ENCODE results near the gene TMEM209.

TMEM209 gene

GRCh38 chr7:130179631-130180030, 25.6 kb downstream of the TMEM209 start:
- H3K4me3 ChIP-seq (ENCODE audit: low read length): no peak overlapping the region
- no peaks in the 10 kb centered on the region for H3K9me3 ChIP-seq (ENCODE audit: low read length)
- H3K27me3 ChIP-seq (ENCODE audit: insufficient read depth, low read length): no peaks in the 10 kb centered on the region
- peaks cover 67% of the 10 kb centered on the region for H3K36me3 ChIP-seq (ENCODE audit: insufficient read depth, low read length)
- peaks cover 8% of the 10 kb centered on the region for H3K4me1 ChIP-seq (ENCODE audit: insufficient read depth, low read length)
- no peak overlapping the region for H2AFZ ChIP-seq (ENCODE audit: low read depth, low read length)

DNA sequence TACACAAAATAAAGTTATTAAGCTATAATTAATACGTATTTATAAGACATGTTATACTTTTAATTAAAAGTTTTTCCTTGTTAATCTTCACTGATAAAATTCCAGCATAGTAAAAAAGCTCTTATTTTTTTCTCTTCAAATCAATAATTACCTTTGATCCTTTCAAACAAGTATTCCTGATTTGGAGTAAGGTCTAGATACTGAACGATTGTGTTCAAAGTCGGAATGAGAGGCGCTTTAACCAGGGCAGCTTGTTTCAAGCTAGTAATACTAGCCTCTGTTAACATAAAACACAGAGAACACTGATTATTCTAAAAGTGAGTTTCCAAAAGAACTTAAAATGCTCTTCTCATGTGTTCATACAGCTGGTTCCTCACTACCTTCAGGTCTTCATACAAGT, 27.0 kb downstream of the TMEM209 start:
- Histone ChIP-seq H3K4me3 (ENCODE audit: low read length) (no peak overlapping the region), H3K4me1 (ENCODE audit: insufficient read depth, low read length) (peaks cover 20% of the 10 kb centered on the region), H2AFZ (ENCODE audit: low read depth, low read length) (no peak overlapping the region), H3K36me3 (ENCODE audit: insufficient read depth, low read length) (peaks cover 63% of the 10 kb centered on the region), H3K9me3 (ENCODE audit: low read length) (no peaks in the 10 kb centered on the region), H3K27me3 (ENCODE audit: insufficient read depth, low read length) (no peaks in the 10 kb centered on the region)

- Histone ChIP-seq H3K4me3 (ENCODE audit: low read length) (no peak overlapping the region), H3K36me3 (ENCODE audit: insufficient read depth, low read length) (peaks cover 66% of the 10 kb centered on the region), H3K4me1 (ENCODE audit: insufficient read depth, low read length) (peaks cover 20% of the 10 kb centered on the region), H3K9me3 (ENCODE audit: low read length) (no peaks in the 10 kb centered on the region), H2AFZ (ENCODE audit: low read depth, low read length) (no peak overlapping the region), H3K27me3 (ENCODE audit: insufficient read depth, low read length) (no peaks in the 10 kb centered on the region)
Measured at GRCh38 chr7:130174237-130174959, 30.8 kb downstream of the TMEM209 start.

GRCh38 chr7:130162196-130162595, 43.0 kb downstream of the TMEM209 start:
- H3K36me3 ChIP-seq (ENCODE audit: insufficient read depth, low read length): peaks cover 70% of the 10 kb centered on the region

GRCh38 chr7:130160455-130160854, 44.8 kb downstream of the TMEM209 start:
- Histone ChIP-seq H3K4me1 (ENCODE audit: insufficient read depth, low read length) (no peaks in the 10 kb centered on the region), H3K27me3 (ENCODE audit: insufficient read depth, low read length) (no peaks in the 10 kb centered on the region), H3K4me3 (ENCODE audit: low read length) (no peak overlapping the region), H3K36me3 (ENCODE audit: insufficient read depth, low read length) (peaks cover 58% of the 10 kb centered on the region), H2AFZ (ENCODE audit: low read depth, low read length) (no peak overlapping the region), H3K9me3 (ENCODE audit: low read length) (peaks cover 8% of the 10 kb centered on the region)

More at GRCh38 chr7:130162196-130162595, 43.0 kb downstream of the TMEM209 start:
- H3K4me3 ChIP-seq (ENCODE audit: low read length): no peak overlapping the region
- no peaks in the 10 kb centered on the region for H3K27me3 ChIP-seq (ENCODE audit: insufficient read depth, low read length)
- H3K9me3 ChIP-seq (ENCODE audit: low read length): peaks cover 4% of the 10 kb centered on the region
- H2AFZ ChIP-seq (ENCODE audit: low read depth, low read length): no peak overlapping the region
- H3K4me1 ChIP-seq (ENCODE audit: insufficient read depth, low read length): no peaks in the 10 kb centered on the region

DNA sequence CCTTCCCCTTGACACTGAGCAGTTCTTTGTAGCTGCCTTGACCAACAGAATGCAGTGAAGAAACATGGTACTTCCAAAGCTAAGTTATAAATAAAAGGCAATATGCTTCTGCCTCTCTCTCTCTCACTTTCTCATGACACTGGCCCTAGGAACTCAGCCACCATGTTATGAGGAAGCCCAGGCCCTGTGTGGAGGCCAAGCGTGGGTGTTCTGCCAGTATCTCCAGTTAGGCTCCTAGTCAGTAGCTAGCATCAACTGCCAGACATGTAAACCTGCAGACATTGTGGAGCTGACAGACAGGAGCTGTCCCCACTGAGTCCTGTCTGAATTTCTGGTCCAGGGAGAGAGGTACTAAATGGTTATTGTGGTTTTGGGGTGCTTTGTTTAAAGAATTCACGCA, 45.2 kb downstream of the TMEM209 start:
- no peak overlapping the region for H3K4me3 ChIP-seq (ENCODE audit: low read length)
- H3K36me3 ChIP-seq (ENCODE audit: insufficient read depth, low read length): peaks cover 54% of the 10 kb centered on the region
- peaks cover 8% of the 10 kb centered on the region for H3K9me3 ChIP-seq (ENCODE audit: low read length)
- no peaks in the 10 kb centered on the region for H3K27me3 ChIP-seq (ENCODE audit: insufficient read depth, low read length)
- no peak overlapping the region for H2AFZ ChIP-seq (ENCODE audit: low read depth, low read length)
- H3K4me1 ChIP-seq (ENCODE audit: insufficient read depth, low read length): no peaks in the 10 kb centered on the region

GRCh38 chr7:130157700-130158099, 47.5 kb downstream of the TMEM209 start:
- peaks cover 34% of the 10 kb centered on the region for H3K36me3 ChIP-seq (ENCODE audit: insufficient read depth, low read length)
- H3K27me3 ChIP-seq (ENCODE audit: insufficient read depth, low read length): no peaks in the 10 kb centered on the region
- no peak overlapping the region for H3K4me3 ChIP-seq (ENCODE audit: low read length)
- H3K4me1 ChIP-seq (ENCODE audit: insufficient read depth, low read length): no peaks in the 10 kb centered on the region
- H2AFZ ChIP-seq (ENCODE audit: low read depth, low read length): no peak overlapping the region
- H3K9me3 ChIP-seq (ENCODE audit: low read length): peaks cover 8% of the 10 kb centered on the region

DNA sequence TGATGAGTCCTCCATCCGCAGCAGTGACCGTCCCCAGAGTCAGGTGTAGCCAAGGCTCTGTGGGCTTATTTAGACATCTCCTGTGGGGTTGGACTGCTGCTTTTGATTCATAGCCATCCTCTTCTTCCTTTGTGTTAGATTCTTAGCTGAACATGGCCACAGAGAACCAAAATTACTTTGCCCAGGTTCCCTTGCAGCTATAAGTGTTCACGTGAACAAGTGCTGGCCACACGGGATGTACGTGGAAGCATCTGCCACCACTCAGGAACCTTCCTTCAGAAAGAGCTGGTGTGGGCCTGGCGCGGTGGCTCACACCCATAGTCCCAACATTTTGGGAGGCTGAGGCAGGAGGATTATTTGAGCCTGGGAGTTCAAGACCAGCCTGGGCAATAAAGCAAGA, 49.1 kb downstream of the TMEM209 start:
- peaks cover 8% of the 10 kb centered on the region for H3K9me3 ChIP-seq (ENCODE audit: low read length)
- no peaks in the 10 kb centered on the region for H3K4me1 ChIP-seq (ENCODE audit: insufficient read depth, low read length)
- no peaks in the 10 kb centered on the region for H3K27me3 ChIP-seq (ENCODE audit: insufficient read depth, low read length)
- no peak overlapping the region for H2AFZ ChIP-seq (ENCODE audit: low read depth, low read length)
- no peak overlapping the region for H3K4me3 ChIP-seq (ENCODE audit: low read length)
- peaks cover 20% of the 10 kb centered on the region for H3K36me3 ChIP-seq (ENCODE audit: insufficient read depth, low read length)

- Histone ChIP-seq H3K4me3 (ENCODE audit: low read length) (no peak overlapping the region), H3K27me3 (ENCODE audit: insufficient read depth, low read length) (no peaks in the 10 kb centered on the region), H3K9me3 (ENCODE audit: low read length) (peaks cover 8% of the 10 kb centered on the region), H3K36me3 (ENCODE audit: insufficient read depth, low read length) (peaks cover 7% of the 10 kb centered on the region), H2AFZ (ENCODE audit: low read depth, low read length) (no peak overlapping the region), H3K4me1 (ENCODE audit: insufficient read depth, low read length) (no peaks in the 10 kb centered on the region)
Measured at GRCh38 chr7:130154501-130155317, 50.5 kb downstream of the TMEM209 start.

DNA sequence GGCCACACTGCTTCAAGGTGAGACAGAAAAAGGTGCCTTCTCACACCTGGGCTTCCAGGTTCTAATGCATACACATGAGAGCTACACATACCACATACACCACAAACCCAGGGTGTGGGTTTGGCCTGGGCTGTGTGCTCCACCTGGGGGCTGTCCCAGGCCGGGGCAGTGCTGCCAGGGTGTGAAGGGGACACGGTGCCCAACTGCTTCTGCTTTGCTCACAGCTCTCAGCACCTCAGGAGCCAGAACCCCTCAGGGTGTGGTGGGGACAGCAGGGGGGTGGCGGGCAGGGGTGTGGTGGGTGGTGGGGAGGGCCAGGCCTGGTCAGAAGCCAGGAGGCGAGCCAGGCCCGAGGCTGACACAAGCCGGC, 51.1 kb downstream of the TMEM209 start:
- H3K4me1 ChIP-seq (ENCODE audit: insufficient read depth, low read length): no peaks in the 10 kb centered on the region
- H3K36me3 ChIP-seq (ENCODE audit: insufficient read depth, low read length): peaks cover 6% of the 10 kb centered on the region
- peaks cover 8% of the 10 kb centered on the region for H3K9me3 ChIP-seq (ENCODE audit: low read length)
- no peak overlapping the region for H3K4me3 ChIP-seq (ENCODE audit: low read length)
- no peak overlapping the region for H2AFZ ChIP-seq (ENCODE audit: low read depth, low read length)
- no peaks in the 10 kb centered on the region for H3K27me3 ChIP-seq (ENCODE audit: insufficient read depth, low read length)

GRCh38 chr7:130153211-130153908, 51.8 kb downstream of the TMEM209 start:
- no peak overlapping the region for H3K4me3 ChIP-seq (ENCODE audit: low read length)
- H3K36me3 ChIP-seq (ENCODE audit: insufficient read depth, low read length): peaks cover 6% of the 10 kb centered on the region
- H3K9me3 ChIP-seq (ENCODE audit: low read length): peaks cover 8% of the 10 kb centered on the region
- no peak overlapping the region for H2AFZ ChIP-seq (ENCODE audit: low read depth, low read length)
- no peaks in the 10 kb centered on the region for H3K27me3 ChIP-seq (ENCODE audit: insufficient read depth, low read length)
- H3K4me1 ChIP-seq (ENCODE audit: insufficient read depth, low read length): no peaks in the 10 kb centered on the region

- Histone ChIP-seq H3K4me1 (ENCODE audit: insufficient read depth, low read length) (no peaks in the 10 kb centered on the region), H3K4me3 (ENCODE audit: low read length) (no peak overlapping the region), H3K27me3 (ENCODE audit: insufficient read depth, low read length) (no peaks in the 10 kb centered on the region)
Measured at GRCh38 chr7:130152493-130153210, 52.6 kb downstream of the TMEM209 start.

More at GRCh38 chr7:130152493-130153210, 52.6 kb downstream of the TMEM209 start:
- no peak overlapping the region for H2AFZ ChIP-seq (ENCODE audit: low read depth, low read length)
- peaks cover 3% of the 10 kb centered on the region for H3K36me3 ChIP-seq (ENCODE audit: insufficient read depth, low read length)
- H3K9me3 ChIP-seq (ENCODE audit: low read length): peaks cover 7% of the 10 kb centered on the region
